ENCODE data around the gene SH2D4B. TPM values are rescaled to one million over a fixed set of nuclear protein-coding genes. Genes with fewer than 3 reads are reported as not detected.

Gene SH2D4B
- total and polyA plus RNA-seq, 8 donors = 0.09 to 0.37 (median 0.20) TPM

DNA sequence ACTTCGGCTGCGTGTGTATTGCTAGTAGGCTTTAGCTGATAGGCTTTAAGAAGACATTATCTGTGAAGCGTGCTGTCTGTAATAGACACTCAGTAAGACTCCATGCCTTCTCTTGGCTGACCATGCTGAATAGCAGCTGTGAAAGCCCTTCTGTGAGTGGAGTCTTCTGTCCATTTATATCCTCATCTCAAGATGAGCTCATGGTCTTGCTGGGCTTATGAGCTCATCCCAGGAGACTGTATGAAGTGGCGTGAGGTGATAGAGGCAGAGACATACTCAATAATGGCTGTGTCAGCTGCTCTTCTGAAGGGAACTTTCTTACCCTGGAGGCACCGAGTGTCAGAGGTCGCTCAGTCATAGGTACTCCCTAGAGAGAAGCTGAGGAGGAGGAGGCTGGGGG is 111.5 kb downstream of the SH2D4B start:
- ATAC-seq (no peak), DNase-seq (no peak)
- H3K27ac ChIP-seq = no peak overlapping the region
- no peaks in the 10 kb centered on the region for H3K36me3 ChIP-seq
- TF ChIP-seq, protein P1, sequence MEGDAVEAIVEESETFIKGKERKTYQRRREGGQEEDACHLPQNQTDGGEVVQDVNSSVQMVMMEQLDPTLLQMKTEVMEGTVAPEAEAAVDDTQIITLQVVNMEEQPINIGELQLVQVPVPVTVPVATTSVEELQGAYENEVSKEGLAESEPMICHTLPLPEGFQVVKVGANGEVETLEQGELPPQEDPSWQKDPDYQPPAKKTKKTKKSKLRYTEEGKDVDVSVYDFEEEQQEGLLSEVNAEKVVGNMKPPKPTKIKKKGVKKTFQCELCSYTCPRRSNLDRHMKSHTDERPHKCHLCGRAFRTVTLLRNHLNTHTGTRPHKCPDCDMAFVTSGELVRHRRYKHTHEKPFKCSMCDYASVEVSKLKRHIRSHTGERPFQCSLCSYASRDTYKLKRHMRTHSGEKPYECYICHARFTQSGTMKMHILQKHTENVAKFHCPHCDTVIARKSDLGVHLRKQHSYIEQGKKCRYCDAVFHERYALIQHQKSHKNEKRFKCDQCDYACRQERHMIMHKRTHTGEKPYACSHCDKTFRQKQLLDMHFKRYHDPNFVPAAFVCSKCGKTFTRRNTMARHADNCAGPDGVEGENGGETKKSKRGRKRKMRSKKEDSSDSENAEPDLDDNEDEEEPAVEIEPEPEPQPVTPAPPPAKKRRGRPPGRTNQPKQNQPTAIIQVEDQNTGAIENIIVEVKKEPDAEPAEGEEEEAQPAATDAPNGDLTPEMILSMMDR (IDR thresholded peaks at IDR 0.05) = no peak
- peaks cover 0 to 9% of the 10 kb centered on the region in 2 donors for H3K9me3 ChIP-seq
- H3K4me1 ChIP-seq = no peaks in the 10 kb centered on the region
- intact Hi-C loops (cut with DNase I) = no loop called here
- no peak overlapping the region for H3K4me3 ChIP-seq
- H3K27me3 ChIP-seq = no peaks in the 10 kb centered on the region

DNA sequence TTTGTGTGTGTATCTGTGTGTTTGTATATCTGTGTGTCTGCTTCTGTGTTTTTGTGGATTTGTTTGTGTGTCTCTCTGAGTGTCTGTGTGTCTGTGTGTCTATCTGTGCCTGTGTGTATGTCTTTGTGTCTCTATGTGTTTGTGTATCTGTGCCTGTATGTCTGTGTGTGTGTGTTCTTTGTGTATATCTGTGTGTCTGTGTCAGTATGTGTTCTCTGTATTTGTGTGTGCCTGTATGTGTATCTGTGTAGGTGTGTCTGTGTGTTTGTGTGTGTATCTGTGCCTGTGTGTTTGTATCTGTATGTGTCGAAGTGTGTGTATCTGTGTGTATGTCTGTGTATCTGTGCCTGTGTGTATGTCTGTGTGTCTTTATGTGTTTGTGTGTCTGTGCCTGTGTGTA is 118.2 kb downstream of the SH2D4B start:
- Histone ChIP-seq H3K27me3 (no peaks in the 10 kb centered on the region), H3K27ac (no peak overlapping the region), H3K4me1 (peaks cover 0 to 14% of the 10 kb centered on the region in 2 donors), H3K4me3 (no peak overlapping the region), H3K9me3 (peaks cover 0 to 33% of the 10 kb centered on the region in 2 donors), H3K36me3 (no peaks in the 10 kb centered on the region)
- TF ChIP-seq, protein P1 (IDR thresholded peaks at IDR 0.05) = no peak
- DNase-seq (no peak), ATAC-seq (no peak)
- intact Hi-C loops (cut with DNase I) = no loop called here

DNA sequence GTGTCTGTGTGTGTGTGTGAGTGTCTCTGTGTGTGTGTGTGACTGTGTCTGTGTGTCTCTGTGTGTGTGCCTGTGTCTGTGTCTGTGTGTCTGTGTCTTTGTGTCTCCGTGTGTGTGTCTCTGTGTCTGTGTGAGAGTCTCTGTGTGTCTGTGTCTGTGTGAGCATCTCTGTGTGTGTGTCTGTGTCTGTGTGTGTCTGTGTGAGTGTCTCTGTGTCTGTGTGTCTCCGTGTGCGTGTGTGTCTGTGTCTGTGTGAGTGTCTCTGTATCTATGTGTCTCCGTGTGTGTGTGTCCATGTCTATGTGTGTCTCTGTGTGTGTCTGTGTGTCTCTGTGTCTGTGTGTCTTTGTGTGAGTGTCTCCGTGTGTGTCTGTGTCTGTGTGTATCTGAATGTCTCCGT is 120.4 kb downstream of the SH2D4B start:
- no peak for DNase-seq
- no peak overlapping the region for H3K27ac ChIP-seq
- intact Hi-C loops (cut with DNase I) = no loop called here
- TF ChIP-seq, protein P1 (IDR thresholded peaks at IDR 0.05) = no peak
- no peak for ATAC-seq
- H3K4me1 ChIP-seq = peaks cover 0 to 34% of the 10 kb centered on the region in 2 donors
- no peak overlapping the region for H3K4me3 ChIP-seq
- H3K36me3 ChIP-seq = no peaks in the 10 kb centered on the region
- peaks cover 0 to 33% of the 10 kb centered on the region in 2 donors for H3K9me3 ChIP-seq
- H3K27me3 ChIP-seq = no peaks in the 10 kb centered on the region

DNA sequence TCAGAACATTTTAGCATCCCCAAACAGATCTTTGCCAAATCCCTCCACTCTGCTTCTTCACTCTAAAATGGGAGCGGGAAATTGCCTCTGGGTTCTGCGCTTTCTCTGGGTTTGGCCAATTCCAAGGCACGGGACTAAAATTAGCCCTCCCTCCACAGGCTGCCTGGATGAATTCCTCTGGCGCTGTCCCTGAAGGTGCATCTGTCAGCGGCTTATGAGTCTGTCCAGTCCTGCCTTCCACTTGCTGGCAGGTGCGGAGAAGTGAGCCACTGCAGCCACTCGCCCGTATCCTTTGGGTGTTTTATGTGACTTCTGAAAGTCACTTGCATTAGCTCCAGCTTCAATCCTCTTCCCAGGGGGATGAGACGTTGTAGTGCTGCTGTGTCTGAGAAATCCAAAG is 121.6 kb downstream of the SH2D4B start:
- peaks cover 0 to 23% of the 10 kb centered on the region in 2 donors for H3K9me3 ChIP-seq

DNA sequence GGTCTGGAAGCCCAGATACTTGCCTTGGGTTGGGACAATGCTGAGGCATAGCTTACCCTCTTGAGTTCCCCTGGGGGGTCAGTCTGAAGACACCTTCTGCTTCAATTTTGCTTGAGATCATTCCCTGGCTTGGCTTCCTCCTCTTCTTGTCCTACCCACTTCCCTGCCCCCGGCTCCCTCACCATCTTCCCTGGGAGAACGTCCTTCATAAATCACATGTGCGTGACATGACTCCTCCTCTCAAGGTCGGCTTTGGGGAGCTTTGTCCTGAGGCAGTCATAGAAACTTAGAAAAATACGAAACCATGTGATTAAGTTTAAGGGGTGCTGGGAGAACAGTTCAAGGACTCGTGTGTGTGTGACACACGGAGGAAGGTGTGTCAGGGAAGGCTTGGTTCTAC is 122.6 kb downstream of the SH2D4B start:
- TF ChIP-seq, protein P1 (IDR thresholded peaks at IDR 0.05) = no peak
- intact Hi-C loops (cut with DNase I) = no loop called here
- no peak overlapping the region for H3K4me3 ChIP-seq
- DNase-seq (no peak), ATAC-seq (no peak)
- peak overlapping the region in 1 of 2 donors; percentile 78 for H3K27ac ChIP-seq
- no peaks in the 10 kb centered on the region for H3K36me3 ChIP-seq
- no peaks in the 10 kb centered on the region for H3K27me3 ChIP-seq
- peaks cover 0 to 14% of the 10 kb centered on the region in 2 donors for H3K9me3 ChIP-seq
- H3K4me1 ChIP-seq = peaks cover 7 to 49% of the 10 kb centered on the region in 2 donors

More for the DNA sequence above, 121.6 kb downstream of the SH2D4B start:
- Histone ChIP-seq H3K36me3 (no peaks in the 10 kb centered on the region), H3K4me1 (peaks cover 6 to 44% of the 10 kb centered on the region in 2 donors), H3K27ac (peak overlapping the region in 1 of 2 donors; percentile 78), H3K4me3 (no peak overlapping the region), H3K27me3 (no peaks in the 10 kb centered on the region)
- no peak for ATAC-seq
- intact Hi-C loops (cut with DNase I) = no loop called here
- DNase-seq = no peak
- TF ChIP-seq, protein P1 (IDR thresholded peaks at IDR 0.05) = no peak

Data from left lung (tissue), 10 donors.